Tongue (tissue), 3 donors: ENCODE measurements around the gene OR11H12. TPM values are rescaled to one million over a fixed set of nuclear protein-coding genes. Genes with fewer than 3 reads are reported as not detected.
"Not testable (repeated sequence)": the region's sequence is repeated elsewhere in the genome, so short reads cannot be mapped to it uniquely, and the experiment has no call there.

ENCODE experiments used
- DNase-seq: peaks from one replicate; pipeline ENCODE4 v3.0.0-alpha.2; 2015
- small RNA-seq: library from RNA; depleted of rRNA; stranded (forward); fragments of <200 nt; gene quantifications from one replicate; pipeline ENCODE3, GENCODE V24; 2014; ENCODE audit warnings: low replicate concordance
- total RNA-seq: library from RNA; depleted of rRNA; stranded (reverse); fragments of >200 nt; gene quantifications from one replicate; pipeline ENCODE4 v1.2.3, GENCODE V29; 2014

The OR11H12 gene
- not detected for total RNA-seq

- DNase-seq = not testable (repeated sequence)
Measured at GRCh38 chr14:18600817-18601216, at the start of gene OR11H12. Gene OR11H12 (plus strand): TSS chr14:18601117. CDS start chr14:18601117, 0 bp downstream.

- DNase-seq = not testable (repeated sequence)
Measured at GRCh38 chr14:18582908-18583307, 18.0 kb upstream of the OR11H12 start.

- DNase-seq = not testable (repeated sequence)
Measured at GRCh38 chr14:18626610-18627213, 25.8 kb downstream of the OR11H12 start.

- DNase-seq = not testable (repeated sequence)
Measured at GRCh38 chr14:18636066-18636465, 35.1 kb downstream of the OR11H12 start.

GRCh38 chr14:18638032-18638431 lies 37.1 kb downstream of the OR11H12 start:
- not testable (repeated sequence) for DNase-seq

- not testable (repeated sequence) for DNase-seq
Measured at GRCh38 chr14:18638785-18639184, 37.9 kb downstream of the OR11H12 start.

- DNase-seq = not testable (repeated sequence)
Measured at GRCh38 chr14:18646075-18646730, 45.3 kb downstream of the OR11H12 start.

Small RNA genes within 50 kb of the gene (small RNA-seq; reads per million reads assigned to genes)
- gene CR383656.6 = not detected
- gene CR383656.7 = not detected
- not detected for gene CR383656.9
